GM12892 (cell line): Measurements from ENCODE around the gene LTC4S. TPM values are rescaled to one million over a fixed set of nuclear protein-coding genes. Genes with fewer than 3 reads are reported as not detected.
"Not testable (repeated sequence)": the region's sequence is repeated elsewhere in the genome, so short reads cannot be mapped to it uniquely, and the experiment has no call there.

Source experiments
- DNase-seq: peaks from one replicate; pipeline ENCODE4 v3.0.0; 2011; ENCODE audit not compliant: insufficient read length
- FAIRE-seq: peaks from 2 replicates; lab custom pipeline; 2011; peaks lifted over from hg19 to GRCh38; lab: Jason Lieb, UNC
- POLR2A ChIP-seq: IDR thresholded peaks from 2 replicates; pipeline ENCODE4 v1.6.1; 2011; ENCODE audit warnings: low read depth, low read length, control low read depth
- POLR2AphosphoS5 ChIP-seq: IDR thresholded peaks from 2 replicates; pipeline ENCODE4 v1.6.1; 2011; ENCODE audit warnings: low read depth, low read length, control low read depth
- TAF1 ChIP-seq: IDR thresholded peaks from 2 replicates; pipeline ENCODE4 v1.6.1; 2011; ENCODE audit warnings: low read depth, mild to moderate bottlenecking, control low read depth, low read length, borderline replicate concordance
- polyA plus RNA-seq: library from polyadenylated mRNA; unstranded; fragments of >200 nt; gene quantifications from one replicate; pipeline ENCODE4 v1.2.1, GENCODE V29; 2012; ENCODE audit warnings: missing spikeins, inconsistent platforms; ENCODE audit not compliant: missing spikeins

Gene LTC4S, protein sequence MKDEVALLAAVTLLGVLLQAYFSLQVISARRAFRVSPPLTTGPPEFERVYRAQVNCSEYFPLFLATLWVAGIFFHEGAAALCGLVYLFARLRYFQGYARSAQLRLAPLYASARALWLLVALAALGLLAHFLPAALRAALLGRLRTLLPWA
- polyA plus RNA-seq: not detected

DNA sequence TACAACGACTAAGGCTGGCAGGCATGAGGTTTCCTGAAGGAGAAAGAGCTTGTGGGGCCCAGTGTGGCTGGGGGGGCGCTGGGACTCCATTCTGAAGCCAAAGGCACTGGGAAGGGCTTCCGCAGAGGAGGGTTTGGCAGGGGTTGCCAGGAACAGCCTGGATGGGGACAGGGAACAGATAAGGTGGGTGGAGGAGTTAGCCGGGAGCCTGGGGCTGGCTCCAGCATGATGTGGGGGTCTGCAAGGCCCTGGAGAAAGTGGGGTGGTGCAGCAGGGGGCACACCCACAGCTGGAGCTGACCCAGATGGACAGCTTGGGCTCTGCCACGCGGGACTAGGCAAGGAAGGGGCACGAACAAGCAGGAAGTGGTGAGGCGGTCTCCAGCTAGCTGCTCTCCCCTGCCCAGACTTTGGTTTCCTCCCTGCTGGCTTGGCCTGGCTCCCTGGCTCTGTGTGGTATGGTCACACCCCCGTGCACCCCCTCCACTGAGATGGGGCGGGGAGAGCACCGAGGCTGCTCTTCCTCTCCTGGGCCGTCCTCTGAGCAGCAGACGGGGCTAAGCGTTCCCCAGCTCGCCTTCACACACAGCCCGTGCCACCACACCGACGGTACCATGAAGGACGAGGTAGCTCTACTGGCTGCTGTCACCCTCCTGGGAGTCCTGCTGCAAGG is at the start of gene LTC4S:
Gene LTC4S, plus strand, starts transcription at position 519 of the 672 bp plus-strand sequence. Its CDS starts 95 bp downstream, at position 614.
- no peak for TF ChIP-seq TAF1
- no peak for TF ChIP-seq POLR2AphosphoS5
- TF ChIP-seq POLR2A: no peak
- FAIRE-seq (no peak), DNase-seq (no peak)

DNA sequence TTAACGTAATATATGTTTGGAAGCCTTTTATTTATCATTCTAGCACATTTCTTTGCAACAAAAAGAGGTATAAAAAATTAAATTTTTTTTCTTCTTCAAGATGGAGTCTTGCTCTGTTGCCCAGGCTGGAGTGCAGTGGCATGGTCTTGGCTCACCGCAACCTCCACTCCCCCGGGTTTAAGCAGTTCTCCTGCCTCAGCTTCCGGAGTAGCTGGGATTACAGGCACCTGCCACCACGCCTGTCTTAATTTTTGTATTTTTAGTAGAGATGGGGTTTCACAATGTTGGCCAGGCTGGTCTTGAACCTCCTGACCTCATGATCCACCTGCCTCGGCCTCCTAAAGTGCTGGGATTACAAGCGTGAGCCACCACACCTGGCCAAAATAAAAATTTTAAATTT is 49.7 kb upstream of the LTC4S start:
- FAIRE-seq, DNase-seq: not testable (repeated sequence)

DNA sequence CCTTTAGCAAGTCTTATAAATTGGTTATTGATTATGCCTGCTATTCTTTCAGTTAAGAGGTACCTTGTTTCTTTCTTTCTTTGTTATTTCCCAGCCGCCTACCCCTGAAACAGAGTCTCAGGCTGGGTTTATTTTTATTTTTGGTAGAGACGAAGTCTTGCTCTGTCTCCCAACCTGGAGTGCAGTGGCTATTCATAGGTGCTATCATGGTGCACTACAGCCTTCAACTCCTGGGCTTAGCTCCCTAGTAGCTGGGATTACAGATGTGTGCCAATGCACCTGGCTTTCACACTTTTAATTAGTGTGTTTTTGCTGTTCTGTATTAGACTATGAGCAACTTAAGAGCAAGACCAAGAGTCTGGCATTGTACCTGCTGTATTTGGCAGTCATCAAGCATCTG is 46.9 kb upstream of the LTC4S start:
- no peak for FAIRE-seq
- DNase-seq: no peak
- TF ChIP-seq POLR2A (no peak), POLR2AphosphoS5 (no peak), TAF1 (no peak)

DNA sequence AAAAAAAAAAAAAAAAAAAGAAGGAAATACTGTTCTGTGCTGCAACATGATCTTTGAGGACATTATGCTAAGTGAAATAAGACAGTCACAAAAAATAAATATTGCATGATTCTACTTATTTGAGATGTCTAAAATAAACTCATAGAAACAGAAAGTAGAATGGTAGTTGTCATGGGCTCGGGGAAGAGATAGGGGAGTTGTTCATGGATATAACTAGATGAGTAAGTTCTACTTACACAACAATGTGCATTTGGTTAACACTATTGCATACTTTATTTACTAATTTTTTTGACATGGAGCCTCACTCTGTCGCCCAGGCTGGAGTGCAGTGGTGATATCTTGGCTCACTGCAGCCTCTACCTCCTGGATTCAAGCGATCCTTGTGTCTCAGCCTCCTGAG is 46.0 kb upstream of the LTC4S start:
- FAIRE-seq: no peak
- no peak for DNase-seq
- no peak for TF ChIP-seq TAF1
- no peak for TF ChIP-seq POLR2A
- TF ChIP-seq POLR2AphosphoS5: no peak

DNA sequence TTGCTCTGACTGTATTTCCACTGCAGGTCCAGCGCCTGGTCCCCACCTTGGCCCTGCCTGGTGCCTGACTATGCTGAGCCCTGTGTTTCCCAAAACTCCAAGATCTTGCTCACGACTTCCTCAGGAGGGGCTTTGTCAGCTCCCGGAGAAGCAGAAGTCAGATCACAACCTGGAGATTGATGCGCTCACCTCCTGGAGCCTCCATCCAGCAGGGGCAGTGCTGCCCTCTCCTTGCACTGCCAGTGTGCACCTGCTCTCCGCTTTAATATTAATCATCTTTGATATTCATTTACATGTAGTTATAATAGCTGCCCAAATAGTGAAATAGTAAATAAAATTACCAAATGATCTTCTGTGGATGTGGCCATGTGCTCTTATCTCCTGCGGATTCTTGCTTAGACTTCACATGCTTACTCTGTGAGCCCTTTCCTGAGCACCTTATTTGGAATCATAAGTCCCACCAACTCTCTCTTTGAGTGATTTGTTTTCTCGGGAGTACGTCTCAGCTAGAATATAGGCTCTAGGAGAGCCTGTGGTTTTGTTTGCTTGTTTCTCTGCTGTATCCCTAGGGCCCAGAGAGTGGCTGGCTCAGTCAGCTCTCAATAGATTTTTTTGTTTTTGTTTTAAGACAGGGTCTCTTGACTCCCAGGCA is 43.8 kb upstream of the LTC4S start:
- no peak for FAIRE-seq
- TF ChIP-seq POLR2A: no peak
- TF ChIP-seq POLR2AphosphoS5: no peak
- no peak for TF ChIP-seq TAF1
- DNase-seq: no peak

DNA sequence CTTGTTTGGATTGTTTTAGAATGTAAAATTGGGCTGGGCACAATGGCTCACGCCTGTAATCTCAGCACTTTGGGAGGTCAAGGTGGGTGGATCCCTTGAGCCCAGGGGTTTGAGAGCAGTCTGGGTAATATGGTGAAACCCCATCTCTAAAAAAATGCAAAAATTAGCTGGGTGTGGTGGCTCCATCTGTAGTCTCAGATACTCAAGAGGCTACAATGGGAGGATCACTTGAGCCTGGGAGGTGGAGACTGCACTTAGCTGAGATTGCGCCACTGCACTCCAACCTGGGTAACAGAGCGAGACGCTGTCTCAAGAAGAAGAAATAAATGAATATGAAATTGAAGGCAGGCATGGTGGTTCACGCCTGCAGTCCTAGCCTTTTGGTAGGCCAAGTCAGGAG is 39.8 kb upstream of the LTC4S start:
- FAIRE-seq (no peak), DNase-seq (no peak)
- TF ChIP-seq POLR2A (no peak), TAF1 (no peak), POLR2AphosphoS5 (no peak)

DNA sequence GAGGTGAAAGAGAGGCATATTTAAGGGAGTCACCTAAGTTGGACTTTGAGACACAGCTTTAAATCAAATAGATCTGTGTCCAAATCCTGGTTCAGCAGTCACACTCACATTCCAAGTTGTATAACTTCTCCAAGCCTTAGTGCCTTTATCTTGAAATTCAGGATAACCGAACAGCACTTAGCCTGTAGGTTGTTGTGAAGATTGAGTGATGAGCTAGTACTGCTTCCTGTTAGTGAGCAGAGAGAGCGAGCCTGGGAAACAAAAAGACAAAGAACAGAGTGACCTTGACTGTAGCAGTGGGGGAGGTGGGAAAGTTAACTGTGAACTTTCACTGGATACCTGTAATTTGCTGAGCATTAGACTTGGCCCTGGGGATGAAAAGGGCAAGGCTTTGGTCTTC is 38.8 kb upstream of the LTC4S start:
- DNase-seq (no peak), FAIRE-seq (no peak)
- TF ChIP-seq TAF1 (no peak), POLR2AphosphoS5 (no peak), POLR2A (no peak)

DNA sequence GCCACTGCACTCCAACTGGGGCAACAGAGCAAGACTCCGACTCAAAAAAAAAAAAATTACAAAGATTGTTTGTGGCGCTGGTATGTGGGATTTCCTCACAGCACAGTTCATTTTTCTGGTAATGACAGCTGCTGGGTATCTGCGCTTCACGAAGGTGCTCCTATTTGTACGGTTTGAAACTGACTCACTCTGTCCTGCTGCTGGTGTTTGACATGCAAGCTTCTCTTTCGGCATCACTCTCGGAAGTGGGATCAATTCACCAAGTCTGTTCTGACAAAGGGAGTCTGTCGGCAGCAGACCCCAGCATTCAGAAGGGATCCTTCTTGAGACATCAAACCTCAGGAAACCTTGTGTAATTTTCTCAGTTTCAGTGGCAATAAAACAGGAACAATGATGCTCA is 34.8 kb upstream of the LTC4S start:
- DNase-seq (no peak), FAIRE-seq (no peak)

DNA sequence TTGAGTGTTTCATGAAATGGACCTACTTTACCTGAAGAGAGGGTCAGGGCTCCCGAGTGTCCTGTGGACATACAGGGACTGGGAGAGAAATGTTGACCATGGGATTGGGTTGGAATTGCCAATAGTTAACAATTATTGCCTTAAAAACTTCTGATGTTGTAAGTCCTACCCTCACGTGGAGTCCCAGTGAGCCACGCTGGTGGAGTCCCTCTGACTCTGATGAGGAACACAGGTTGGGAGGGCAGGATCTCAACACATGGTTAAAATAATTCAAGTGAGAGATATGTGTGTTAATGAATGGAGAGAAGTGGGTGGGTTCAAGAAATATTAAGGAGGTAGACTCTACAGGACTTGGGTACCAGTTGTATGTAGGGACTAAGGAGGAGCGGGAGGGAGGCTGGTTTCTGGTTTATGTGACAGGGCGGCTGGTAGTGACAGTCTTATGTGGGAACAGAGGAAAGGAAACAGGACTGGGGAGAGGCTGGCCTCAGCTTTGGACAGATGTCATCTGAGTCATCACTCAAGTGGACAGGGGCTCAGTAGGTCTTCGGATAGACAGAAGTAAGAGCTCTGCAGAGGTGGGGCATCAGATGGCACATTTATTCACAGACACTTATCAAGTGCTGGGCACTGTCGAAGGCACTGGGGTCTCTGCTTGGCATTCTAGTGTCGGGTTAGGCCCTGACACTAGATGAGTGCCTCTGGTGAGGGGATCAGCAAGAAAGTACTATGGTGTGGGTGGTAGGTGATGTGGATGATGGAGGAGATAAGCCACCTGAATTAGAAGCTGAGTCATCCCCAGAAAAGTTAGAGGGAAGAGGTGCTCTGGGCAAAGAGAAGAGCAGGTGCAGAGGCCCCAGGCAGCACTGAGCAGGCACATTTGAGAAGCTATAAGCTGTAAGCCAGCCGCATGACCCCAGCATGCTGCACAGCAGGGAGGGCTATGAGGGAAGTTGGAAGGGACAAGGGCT is 33.9 kb upstream of the LTC4S start:
- DNase-seq (peak; percentile 45), FAIRE-seq (peak; percentile 82)
- TF ChIP-seq POLR2AphosphoS5 (no peak), TAF1 (no peak), POLR2A (no peak)

More for the DNA sequence above, 34.8 kb upstream of the LTC4S start:
- TF ChIP-seq POLR2AphosphoS5 (no peak), TAF1 (no peak), POLR2A (no peak)

DNA sequence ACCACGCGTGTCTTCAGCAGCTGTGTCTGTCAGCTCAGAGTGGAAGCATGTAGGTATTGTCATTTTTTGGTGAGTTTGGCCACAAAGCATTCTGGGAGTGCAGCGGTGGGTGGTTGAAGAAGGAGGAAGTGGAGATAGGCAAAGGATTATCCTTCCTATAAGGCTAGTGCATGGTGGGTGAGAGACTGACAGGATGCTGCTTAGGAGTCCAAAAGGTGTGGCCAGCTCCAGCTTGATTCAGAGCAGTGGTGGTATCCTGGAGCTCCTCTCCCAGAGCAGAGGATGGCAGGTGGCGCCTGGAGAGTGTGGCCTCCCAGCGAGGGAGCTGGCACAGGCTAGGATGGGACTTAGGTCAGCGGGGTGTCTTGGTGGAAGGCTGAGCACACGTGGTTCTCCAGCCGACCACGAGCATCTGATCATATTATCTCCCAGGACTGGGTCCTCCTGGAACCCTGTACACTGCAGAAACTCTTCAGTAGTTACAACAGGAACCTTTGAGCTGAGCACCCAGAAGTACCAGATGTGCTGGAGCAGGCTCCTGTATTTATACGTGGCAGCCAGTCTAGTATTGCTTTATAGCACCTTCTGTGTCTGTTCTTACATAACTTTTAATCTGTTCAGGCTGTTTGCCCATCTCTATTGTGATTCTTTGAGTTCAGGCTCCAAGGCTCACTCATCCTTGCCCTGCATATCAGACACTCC is 31.6 kb upstream of the LTC4S start:
- FAIRE-seq: peak; percentile 66
- no peak for DNase-seq
- no peak for TF ChIP-seq POLR2A
- no peak for TF ChIP-seq TAF1
- no peak for TF ChIP-seq POLR2AphosphoS5
